Mucosa of rectum (tissue), 2 donors: ENCODE data around the gene C1QTNF1.

ENCODE experiments used
- H3K27ac ChIP-seq, 2 donors: one replicate each; pipeline ENCODE4 v1.7.0; 2013; ENCODE audit warnings: inconsistent platforms in 2 of 2, low read depth in 2 of 2, low read length in 2 of 2
- H3K27me3 ChIP-seq, 2 donors: one replicate each; pipeline ENCODE4 v1.7.0; 2013; ENCODE audit warnings: low read length in 2 of 2; ENCODE audit not compliant: control insufficient read depth in 2 of 2, insufficient read depth in 2 of 2
- H3K36me3 ChIP-seq, 2 donors: one replicate each; pipeline ENCODE4 v1.7.0; 2013; ENCODE audit warnings: low read length in 2 of 2; ENCODE audit not compliant: control insufficient read depth in 2 of 2, insufficient read depth in 2 of 2
- H3K4me1 ChIP-seq, 2 donors: one replicate each; pipeline ENCODE4 v1.7.0; 2013; ENCODE audit warnings: low read length in 2 of 2, mild to moderate bottlenecking in 1 of 2; ENCODE audit not compliant: control insufficient read depth in 2 of 2, insufficient read depth in 2 of 2
- H3K4me3 ChIP-seq, 2 donors: one replicate each; pipeline ENCODE4 v1.7.0; 2013; ENCODE audit warnings: low read length in 2 of 2
- H3K9ac ChIP-seq, 2 donors: one replicate each; pipeline ENCODE4 v1.7.0; 2013; ENCODE audit warnings: low read length in 2 of 2, low read depth in 1 of 2, mild to moderate bottlenecking in 1 of 2
- H3K9me3 ChIP-seq, 2 donors: one replicate each; pipeline ENCODE4 v1.7.0; 2013; ENCODE audit warnings: low read length in 2 of 2; ENCODE audit not compliant: control insufficient read depth in 2 of 2
- donor health status: healthy.
- donor health status: Normal muscosa, but diverticular disease.

C1QTNF1 gene

DNA sequence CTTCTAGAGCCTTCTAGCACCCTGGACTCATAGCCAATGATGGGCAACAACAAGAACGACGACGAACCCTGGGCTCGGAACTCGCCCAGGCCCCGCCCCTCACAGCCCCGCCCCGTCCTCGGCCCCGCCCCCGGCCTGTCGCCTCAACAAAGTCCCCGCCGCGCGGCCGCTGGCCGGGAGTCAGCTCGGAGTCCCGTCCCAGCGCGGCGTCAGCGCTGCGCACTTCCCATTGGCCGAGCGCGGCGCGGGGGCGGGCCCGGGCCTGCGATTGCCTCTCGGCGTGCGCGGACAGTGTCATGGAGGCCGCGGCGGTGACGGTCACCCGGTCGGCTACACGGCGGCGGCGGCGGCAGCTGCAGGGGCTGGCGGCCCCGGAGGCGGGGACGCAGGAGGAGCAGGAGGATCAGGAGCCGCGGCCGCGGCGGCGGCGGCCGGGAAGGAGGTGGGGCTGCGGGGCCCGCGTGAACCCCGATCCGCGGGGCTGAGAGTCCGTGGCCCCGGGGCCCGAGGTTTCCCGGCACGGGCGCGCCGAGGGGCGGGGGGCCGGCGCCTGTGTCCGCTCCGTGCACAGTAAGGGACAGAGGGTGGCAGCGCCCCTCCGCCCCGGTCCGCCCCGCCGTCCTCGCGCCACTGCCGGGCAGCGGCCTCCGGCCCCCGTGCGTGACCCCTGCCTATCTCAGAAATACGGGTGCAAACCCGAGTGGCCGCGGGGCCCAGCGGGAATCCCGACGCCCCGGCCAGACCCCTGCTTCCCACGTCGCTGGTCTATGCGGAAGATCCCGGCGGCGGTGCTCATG is 50.9 kb downstream of the C1QTNF1 start, which contains the start of gene ENGASE:
Gene ENGASE, plus strand, starts transcription at position 176 of the 797 bp plus-strand sequence. Its CDS starts 121 bp downstream, at position 297.
- no peaks in the 10 kb centered on the region for H3K27me3 ChIP-seq
- H3K9ac ChIP-seq, result peak within 1 kb of the TSS; percentile 76 to 85
- peaks cover 31 to 32% of the 10 kb centered on the region in 2 donors for H3K4me1 ChIP-seq
- H3K9me3 ChIP-seq, result no peaks in the 10 kb centered on the region
- peak within 1 kb of the TSS; percentile 73 to 82 for H3K4me3 ChIP-seq
- peaks cover 6 to 14% of the 10 kb centered on the region in 2 donors for H3K36me3 ChIP-seq
- peak within 1 kb of the TSS; percentile 91 to 92 for H3K27ac ChIP-seq

DNA sequence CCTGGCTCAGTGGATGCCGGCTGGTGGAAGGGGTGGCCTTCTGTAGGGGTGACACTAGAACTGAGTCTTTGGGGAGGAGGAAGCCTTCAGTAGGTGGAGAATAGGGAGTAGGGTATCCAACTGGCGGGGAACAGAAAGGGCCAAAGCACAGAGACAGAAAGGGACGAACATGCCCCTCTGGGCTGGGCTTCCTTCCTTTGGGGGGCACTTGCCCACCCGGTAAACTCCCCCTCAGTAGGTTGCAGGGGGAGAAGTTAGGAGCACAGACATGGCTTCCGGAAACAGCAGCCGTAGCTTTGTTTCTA is 51.4 kb downstream of the C1QTNF1 start:
- Histone ChIP-seq H3K9me3 (no peaks in the 10 kb centered on the region), H3K27me3 (no peaks in the 10 kb centered on the region), H3K4me3 (peak overlapping the region; percentile 73 to 82), H3K36me3 (peaks cover 10 to 19% of the 10 kb centered on the region in 2 donors), H3K27ac (peak overlapping the region; percentile 59 to 77), H3K9ac (peak overlapping the region; percentile 76 to 85), H3K4me1 (peaks cover 31 to 32% of the 10 kb centered on the region in 2 donors)

DNA sequence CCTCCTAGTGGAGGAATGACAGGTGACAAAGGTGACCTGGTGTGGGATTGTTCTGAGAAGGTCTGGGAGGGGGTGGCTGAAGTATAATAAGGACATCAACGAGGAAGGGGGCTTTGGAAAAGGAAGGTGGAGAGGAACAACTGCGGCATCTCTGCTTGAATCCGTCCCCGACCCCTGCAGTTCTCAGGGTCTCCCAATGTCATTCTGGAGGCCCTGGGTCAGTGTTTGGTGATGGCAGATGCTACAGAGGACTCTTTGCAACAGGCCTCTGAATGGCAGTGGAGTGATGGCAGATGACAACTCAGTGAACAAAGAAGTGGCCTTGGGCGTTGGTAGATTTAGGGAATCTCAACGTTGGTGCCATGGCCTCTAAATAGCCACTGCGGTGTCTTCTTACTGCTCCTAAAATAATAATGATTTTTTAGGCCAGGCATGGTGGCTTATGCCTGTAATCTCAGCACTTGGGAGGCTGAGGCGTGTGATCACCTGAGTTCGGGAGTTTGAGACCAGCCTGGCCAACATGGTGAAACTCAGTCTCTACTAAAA is 52.0 kb downstream of the C1QTNF1 start:
- H3K9me3 ChIP-seq, result no peaks in the 10 kb centered on the region
- H3K9ac ChIP-seq, result peak overlapping the region; percentile 76 to 85
- peaks cover 31 to 32% of the 10 kb centered on the region in 2 donors for H3K4me1 ChIP-seq
- H3K36me3 ChIP-seq, result peaks cover 16 to 23% of the 10 kb centered on the region in 2 donors
- H3K27me3 ChIP-seq, result no peaks in the 10 kb centered on the region
- peak overlapping the region; percentile 73 to 82 for H3K4me3 ChIP-seq
- no peak overlapping the region for H3K27ac ChIP-seq

DNA sequence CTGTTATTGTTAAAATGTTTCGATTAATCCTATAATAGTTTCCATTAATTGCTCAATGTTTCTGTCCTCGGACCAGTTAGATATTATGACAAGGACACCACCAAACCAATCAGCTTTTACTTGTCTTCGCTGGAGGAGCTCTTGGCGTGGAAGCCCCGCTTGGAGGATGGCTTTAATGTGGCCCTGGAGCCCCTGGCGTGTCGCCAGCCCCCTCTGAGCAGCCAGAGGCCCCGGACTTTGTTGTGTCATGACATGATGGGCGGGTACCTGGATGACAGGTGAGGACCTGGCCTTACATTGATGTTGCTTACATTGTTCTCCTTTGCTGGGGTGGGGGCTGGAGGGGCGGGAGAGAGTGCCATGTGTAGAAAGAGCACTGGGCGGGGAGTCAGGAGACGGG is 53.6 kb downstream of the C1QTNF1 start:
- Histone ChIP-seq H3K4me1 (peaks cover 27 to 29% of the 10 kb centered on the region in 2 donors), H3K9me3 (no peaks in the 10 kb centered on the region), H3K4me3 (no peak overlapping the region), H3K27me3 (no peaks in the 10 kb centered on the region), H3K36me3 (peaks cover 21 to 28% of the 10 kb centered on the region in 2 donors), H3K9ac (no peak overlapping the region), H3K27ac (no peak overlapping the region)

DNA sequence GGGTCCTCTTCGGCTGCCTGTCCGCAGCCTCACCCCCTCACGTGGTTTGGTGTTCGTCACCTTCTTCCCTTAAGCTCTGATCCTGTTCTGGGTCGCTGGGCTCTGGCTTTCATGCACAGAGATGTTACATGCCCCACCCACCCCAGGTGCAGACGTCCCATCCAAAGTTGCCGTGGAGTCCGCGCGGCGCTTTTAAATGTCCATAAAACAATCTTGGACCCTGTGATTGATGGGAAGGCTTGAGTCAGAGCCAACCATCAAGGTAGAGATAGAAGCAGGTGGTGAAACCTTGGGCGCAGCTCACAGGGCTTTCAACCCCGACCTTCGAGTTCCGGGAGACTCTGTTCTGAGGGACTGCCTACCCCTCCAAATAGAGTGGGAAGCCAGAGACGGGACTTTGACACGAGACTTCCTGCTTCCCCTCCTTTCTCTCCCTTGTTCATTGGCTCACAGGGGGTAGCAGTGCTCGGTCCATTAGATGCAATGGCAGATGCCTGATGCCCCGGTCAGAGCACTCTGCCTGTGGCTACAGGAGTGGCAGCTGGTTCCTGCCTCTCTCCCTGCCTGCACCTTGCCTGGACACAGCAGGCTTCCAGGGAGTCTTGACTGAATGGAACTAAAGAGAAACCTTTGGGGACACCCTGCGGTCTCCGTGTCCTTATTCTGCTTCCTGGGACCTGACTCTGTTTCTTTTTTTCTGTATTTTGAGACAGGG is 54.7 kb downstream of the C1QTNF1 start:
- Histone ChIP-seq H3K9me3 (no peaks in the 10 kb centered on the region), H3K27me3 (no peaks in the 10 kb centered on the region), H3K9ac (peak overlapping the region in 1 of 2 donors; percentile 12), H3K27ac (no peak overlapping the region), H3K36me3 (peaks cover 23 to 38% of the 10 kb centered on the region in 2 donors), H3K4me1 (peaks cover 19 to 20% of the 10 kb centered on the region in 2 donors), H3K4me3 (no peak overlapping the region)

DNA sequence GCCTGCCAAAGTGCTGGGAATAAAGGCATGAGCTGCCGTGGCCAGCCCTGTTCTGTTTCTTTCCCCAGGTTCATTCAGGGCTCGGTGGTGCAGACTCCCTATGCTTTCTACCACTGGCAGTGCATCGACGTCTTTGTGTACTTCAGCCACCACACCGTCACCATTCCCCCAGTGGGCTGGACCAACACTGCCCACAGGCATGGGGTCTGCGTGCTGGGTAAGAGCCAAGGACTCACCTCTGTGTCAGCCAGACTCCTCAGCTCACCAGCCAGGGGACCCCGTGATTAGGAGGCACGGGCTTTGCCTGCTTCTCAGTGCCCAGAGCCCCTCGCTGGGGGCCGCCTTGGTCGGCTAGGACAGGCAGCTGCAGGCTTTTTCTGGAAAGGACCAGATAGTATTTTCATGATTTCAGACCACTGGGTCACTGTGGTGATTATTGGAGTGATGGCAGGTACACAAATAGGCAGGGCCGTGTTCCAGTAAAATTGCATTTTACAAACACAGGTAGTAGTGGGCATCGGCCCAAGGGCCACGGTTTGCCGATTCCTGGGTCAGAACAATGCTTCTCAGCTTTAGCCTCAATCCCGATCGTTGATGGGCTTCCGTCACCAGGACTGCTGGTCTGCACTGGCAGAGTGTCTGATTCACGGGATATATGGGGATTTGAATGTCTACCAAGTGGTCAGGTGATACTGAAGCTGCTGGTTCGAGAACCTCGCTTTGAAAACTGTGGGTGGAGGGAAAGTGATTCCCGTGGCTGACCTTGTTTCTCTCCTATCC is 55.6 kb downstream of the C1QTNF1 start:
- H3K4me3 ChIP-seq, result no peak overlapping the region
- H3K9me3 ChIP-seq, result no peaks in the 10 kb centered on the region
- peaks cover 15% of the 10 kb centered on the region in 2 donors for H3K4me1 ChIP-seq
- H3K36me3 ChIP-seq, result peaks cover 29 to 48% of the 10 kb centered on the region in 2 donors
- H3K27me3 ChIP-seq, result no peaks in the 10 kb centered on the region
- H3K27ac ChIP-seq, result no peak overlapping the region
- H3K9ac ChIP-seq, result no peak overlapping the region

DNA sequence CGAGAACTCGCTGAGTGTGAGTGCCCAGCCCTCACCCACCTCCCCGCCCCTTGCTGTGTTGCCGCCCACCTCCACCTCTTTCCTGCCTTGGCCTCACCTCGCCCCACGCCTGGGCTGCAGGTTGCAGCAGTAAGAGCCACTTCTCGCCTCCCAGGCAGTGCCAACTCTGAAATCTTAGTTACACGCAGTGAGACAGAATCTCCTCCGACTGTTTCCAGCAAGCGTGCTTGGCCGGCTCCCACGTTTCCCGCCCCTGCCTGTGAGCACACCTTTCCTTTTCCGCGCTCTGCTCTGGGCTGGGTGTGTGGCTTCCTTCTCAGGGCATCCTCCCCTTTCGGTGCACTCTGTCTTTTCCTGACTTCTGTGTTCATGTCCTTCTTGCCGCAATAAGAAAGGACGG is 56.4 kb downstream of the C1QTNF1 start:
- Histone ChIP-seq H3K9me3 (no peaks in the 10 kb centered on the region), H3K4me3 (no peak overlapping the region), H3K27me3 (no peaks in the 10 kb centered on the region), H3K9ac (no peak overlapping the region), H3K27ac (no peak overlapping the region), H3K36me3 (peaks cover 31 to 56% of the 10 kb centered on the region in 2 donors), H3K4me1 (peaks cover 14% of the 10 kb centered on the region in 2 donors)

DNA sequence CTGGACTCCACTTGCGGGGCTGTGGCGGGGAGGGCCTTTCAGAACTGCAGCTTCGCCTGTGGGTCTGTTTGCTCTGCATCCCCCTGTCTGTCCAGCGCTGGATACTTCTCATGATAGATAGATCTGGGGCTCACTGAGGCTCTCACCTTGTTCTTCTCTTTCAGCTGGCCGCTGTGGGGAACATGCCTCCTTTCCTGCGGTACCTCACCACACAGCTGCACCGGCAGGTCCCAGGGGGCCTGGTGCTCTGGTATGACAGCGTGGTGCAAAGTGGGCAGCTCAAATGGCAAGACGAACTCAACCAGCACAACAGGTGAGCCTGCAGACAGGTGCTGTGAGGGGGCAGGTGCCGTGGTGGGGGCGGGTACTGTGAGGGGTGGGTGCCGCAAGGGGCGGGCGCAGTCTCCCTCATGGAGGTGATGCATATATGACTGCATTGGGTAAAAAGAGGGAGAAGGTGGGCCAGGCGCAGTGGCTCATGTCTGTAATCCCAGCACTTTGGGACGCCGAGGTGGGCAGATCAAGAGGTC is 56.9 kb downstream of the C1QTNF1 start:
- no peak overlapping the region for H3K9ac ChIP-seq
- H3K27ac ChIP-seq, result no peak overlapping the region
- no peak overlapping the region for H3K4me3 ChIP-seq
- H3K36me3 ChIP-seq, result peaks cover 34 to 58% of the 10 kb centered on the region in 2 donors
- H3K27me3 ChIP-seq, result no peaks in the 10 kb centered on the region
- peaks cover 9% of the 10 kb centered on the region in 2 donors for H3K4me1 ChIP-seq
- H3K9me3 ChIP-seq, result no peaks in the 10 kb centered on the region

DNA sequence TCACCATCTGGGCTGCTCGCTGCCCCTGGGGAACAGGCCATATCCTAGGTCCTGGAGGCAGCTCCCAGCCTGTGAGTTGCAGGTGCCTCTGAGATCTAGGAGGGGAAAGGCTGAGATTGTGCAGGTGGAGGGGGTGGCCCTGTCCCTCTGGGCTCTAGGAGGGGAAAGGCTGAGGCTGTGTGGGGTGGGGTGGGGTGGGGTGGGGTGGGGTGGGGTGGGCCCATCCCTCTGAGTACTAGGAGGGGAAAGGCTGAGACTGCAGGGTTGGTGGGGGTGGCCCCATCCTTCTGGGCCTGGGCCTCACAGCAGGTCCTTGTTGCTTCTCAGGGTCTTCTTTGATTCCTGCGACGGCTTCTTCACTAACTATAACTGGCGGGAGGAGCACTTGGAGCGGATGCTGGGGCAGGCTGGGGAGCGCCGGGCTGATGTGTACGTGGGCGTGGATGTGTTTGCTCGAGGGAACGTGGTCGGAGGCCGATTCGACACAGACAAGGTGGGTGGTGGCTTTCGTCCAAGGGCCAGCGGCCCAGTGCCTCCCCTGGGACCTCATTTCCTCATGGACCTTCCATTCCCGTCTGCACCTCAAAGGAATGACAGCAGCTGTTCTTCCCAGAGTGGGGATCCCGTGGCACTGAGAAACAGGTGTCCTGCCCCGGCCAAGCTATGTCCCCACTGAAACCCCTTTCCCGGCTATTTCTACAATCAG is 57.8 kb downstream of the C1QTNF1 start:
- Histone ChIP-seq H3K27me3 (no peaks in the 10 kb centered on the region), H3K9me3 (no peaks in the 10 kb centered on the region), H3K9ac (no peak overlapping the region), H3K4me1 (peaks cover 3 to 6% of the 10 kb centered on the region in 2 donors), H3K27ac (no peak overlapping the region), H3K36me3 (peaks cover 36 to 63% of the 10 kb centered on the region in 2 donors), H3K4me3 (no peak overlapping the region)
